ENCODE results near the gene ID2.

The ID2 gene

DNA sequence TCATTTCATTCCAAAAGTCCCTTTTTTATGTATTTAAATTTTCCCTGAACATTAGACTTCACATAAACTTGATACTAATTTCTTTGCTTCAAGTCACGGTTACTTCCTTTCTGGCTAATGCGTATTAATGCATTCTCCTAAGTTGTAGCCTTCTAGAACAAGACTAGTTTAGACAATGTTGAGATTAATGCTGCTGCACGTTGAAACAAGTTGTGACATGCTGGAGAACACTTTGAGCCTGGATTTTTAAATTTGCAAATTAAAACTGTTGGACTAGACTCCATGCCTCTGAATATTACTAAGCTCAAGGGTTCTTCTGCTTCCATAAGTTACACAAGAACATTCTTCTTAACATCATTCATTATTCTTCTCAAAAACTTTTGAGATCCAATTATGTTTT lies 29.1 kb downstream of the ID2 start:
- TF ChIP-seq, protein P1, sequence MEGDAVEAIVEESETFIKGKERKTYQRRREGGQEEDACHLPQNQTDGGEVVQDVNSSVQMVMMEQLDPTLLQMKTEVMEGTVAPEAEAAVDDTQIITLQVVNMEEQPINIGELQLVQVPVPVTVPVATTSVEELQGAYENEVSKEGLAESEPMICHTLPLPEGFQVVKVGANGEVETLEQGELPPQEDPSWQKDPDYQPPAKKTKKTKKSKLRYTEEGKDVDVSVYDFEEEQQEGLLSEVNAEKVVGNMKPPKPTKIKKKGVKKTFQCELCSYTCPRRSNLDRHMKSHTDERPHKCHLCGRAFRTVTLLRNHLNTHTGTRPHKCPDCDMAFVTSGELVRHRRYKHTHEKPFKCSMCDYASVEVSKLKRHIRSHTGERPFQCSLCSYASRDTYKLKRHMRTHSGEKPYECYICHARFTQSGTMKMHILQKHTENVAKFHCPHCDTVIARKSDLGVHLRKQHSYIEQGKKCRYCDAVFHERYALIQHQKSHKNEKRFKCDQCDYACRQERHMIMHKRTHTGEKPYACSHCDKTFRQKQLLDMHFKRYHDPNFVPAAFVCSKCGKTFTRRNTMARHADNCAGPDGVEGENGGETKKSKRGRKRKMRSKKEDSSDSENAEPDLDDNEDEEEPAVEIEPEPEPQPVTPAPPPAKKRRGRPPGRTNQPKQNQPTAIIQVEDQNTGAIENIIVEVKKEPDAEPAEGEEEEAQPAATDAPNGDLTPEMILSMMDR (IDR thresholded peaks at IDR 0.05; ENCODE audit: insufficient read depth, low read length, poor library complexity, severe bottlenecking): no peak
- no peaks in the 10 kb centered on the region for H3K27me3 ChIP-seq (replicated peaks; ENCODE audit: control insufficient read depth, insufficient read depth, low read length)
- H3K4me3 ChIP-seq (replicated peaks; ENCODE audit: low read depth, low read length): no peak overlapping the region
- DNase-seq (ENCODE audit: extremely low read depth, insufficient read length): no peak
- H3K36me3 ChIP-seq (ENCODE audit: control insufficient read depth, insufficient read depth, low read length): no peaks in the 10 kb centered on the region

DNA sequence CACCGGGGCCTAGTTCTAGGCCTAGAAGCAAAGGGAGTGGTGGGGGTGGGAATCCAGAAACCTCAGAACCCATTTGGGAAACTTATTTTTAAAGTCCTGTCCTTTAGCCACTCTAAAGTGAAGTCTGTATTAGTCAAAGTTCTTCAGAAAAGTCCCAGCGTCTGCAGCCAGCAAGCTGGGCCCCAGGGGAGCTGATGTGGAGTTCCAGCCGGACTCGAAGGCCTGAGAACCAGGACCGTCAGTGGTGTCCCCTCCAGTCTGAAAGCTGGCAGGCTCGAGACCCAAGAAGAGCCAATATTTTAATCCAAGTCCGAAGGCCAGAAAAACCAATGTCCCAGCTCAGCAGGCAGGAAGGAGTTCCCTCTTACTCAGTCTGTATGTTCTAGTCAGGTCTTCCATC lies 32.4 kb downstream of the ID2 start:
- Histone ChIP-seq H3K36me3 (ENCODE audit: control insufficient read depth, insufficient read depth, low read length) (no peaks in the 10 kb centered on the region), H3K27me3 (replicated peaks; ENCODE audit: control insufficient read depth, insufficient read depth, low read length) (no peaks in the 10 kb centered on the region), H3K4me3 (replicated peaks; ENCODE audit: low read depth, low read length) (no peak overlapping the region)
- no peak for DNase-seq (ENCODE audit: extremely low read depth, insufficient read length)
- TF ChIP-seq, protein P1 (IDR thresholded peaks at IDR 0.05; ENCODE audit: insufficient read depth, low read length, poor library complexity, severe bottlenecking): no peak

DNA sequence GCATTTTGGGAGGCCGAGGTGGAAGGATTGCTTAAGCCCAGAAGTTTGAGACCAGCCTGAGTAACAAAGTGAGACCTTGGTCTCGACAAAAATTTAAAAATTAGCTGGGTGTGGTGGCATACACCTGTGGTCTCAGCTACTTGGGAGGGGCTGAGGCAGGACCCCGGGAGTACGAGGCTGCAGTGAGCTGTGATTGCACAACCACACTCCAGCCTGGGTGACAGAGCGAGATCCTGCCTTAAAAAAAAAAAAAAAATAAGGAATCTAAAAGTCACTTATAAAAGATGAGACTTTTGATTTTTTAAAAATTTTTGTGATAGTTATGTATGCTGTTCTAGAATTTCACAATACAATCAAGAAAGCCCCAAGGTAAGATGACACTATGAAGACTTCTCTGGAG lies 33.1 kb downstream of the ID2 start:
- no peaks in the 10 kb centered on the region for H3K36me3 ChIP-seq (ENCODE audit: control insufficient read depth, insufficient read depth, low read length)
- H3K27me3 ChIP-seq (replicated peaks; ENCODE audit: control insufficient read depth, insufficient read depth, low read length): no peaks in the 10 kb centered on the region
- DNase-seq (ENCODE audit: extremely low read depth, insufficient read length): no peak
- TF ChIP-seq, protein P1 (IDR thresholded peaks at IDR 0.05; ENCODE audit: insufficient read depth, low read length, poor library complexity, severe bottlenecking): no peak
- H3K4me3 ChIP-seq (replicated peaks; ENCODE audit: low read depth, low read length): no peak overlapping the region

DNA sequence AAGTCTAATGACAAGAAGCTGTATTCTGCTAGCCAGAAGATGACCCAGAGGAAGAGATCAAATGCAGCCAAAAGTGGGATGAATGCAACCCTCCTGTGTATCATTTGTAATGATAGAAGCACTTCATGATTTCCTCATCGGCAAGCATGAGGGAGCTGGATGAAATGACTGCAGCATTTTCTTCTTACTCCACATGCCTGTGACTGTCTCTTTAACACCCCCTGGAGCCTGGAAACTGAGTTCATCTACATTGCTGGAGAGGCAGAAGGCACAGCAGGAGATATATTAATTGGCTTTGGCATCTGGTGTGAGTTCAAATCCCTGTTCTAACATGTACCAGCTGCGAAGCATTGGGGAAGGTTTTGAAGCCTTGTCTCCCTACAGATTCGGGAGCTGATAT lies 37.7 kb downstream of the ID2 start:
- Histone ChIP-seq H3K4me3 (replicated peaks; ENCODE audit: low read depth, low read length) (no peak overlapping the region), H3K27me3 (replicated peaks; ENCODE audit: control insufficient read depth, insufficient read depth, low read length) (no peaks in the 10 kb centered on the region), H3K36me3 (ENCODE audit: control insufficient read depth, insufficient read depth, low read length) (no peaks in the 10 kb centered on the region)
- DNase-seq (ENCODE audit: extremely low read depth, insufficient read length): no peak
- TF ChIP-seq, protein P1 (IDR thresholded peaks at IDR 0.05; ENCODE audit: insufficient read depth, low read length, poor library complexity, severe bottlenecking): no peak

DNA sequence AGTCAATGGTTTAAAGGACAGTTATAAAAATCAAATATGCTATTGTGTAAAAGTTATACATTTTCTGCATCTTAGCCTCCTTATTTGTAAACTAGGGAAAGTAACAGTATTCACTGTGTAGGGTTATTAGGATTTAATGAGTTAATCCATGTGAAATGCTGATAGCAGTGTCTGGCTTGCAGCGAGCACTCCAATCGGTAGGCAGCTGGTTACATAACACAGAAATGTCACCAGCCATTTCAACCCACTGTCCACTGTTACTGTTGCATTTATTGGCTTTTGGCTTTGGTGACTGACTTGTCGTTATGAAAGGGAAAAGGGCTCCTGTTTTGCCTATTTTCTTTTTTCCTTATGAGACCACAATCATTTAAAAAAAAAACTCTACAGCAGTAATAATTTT lies 38.9 kb downstream of the ID2 start:
- TF ChIP-seq, protein P1 (IDR thresholded peaks at IDR 0.05; ENCODE audit: insufficient read depth, low read length, poor library complexity, severe bottlenecking): no peak
- no peak for DNase-seq (ENCODE audit: extremely low read depth, insufficient read length)
- Histone ChIP-seq H3K27me3 (replicated peaks; ENCODE audit: control insufficient read depth, insufficient read depth, low read length) (no peaks in the 10 kb centered on the region), H3K36me3 (ENCODE audit: control insufficient read depth, insufficient read depth, low read length) (no peaks in the 10 kb centered on the region), H3K4me3 (replicated peaks; ENCODE audit: low read depth, low read length) (no peak overlapping the region)

DNA sequence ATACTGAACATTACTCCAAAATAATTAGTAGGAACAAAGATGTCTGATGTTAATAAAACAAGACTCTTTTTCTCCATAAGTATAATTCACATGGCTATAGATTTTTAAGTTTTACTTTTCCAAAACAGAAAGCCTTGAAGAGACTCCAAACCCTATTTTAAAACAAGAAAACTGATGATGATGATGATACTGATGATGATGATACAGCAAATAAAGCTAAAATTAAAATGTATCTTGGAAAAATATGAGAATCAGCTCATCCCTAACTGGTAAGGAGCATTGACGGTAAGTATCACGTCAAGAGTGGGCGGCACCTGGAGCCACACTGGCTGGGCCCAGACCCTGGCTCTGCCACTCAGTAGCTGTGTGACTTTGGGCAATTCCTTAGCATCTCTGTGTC lies 39.6 kb downstream of the ID2 start:
- no peaks in the 10 kb centered on the region for H3K36me3 ChIP-seq (ENCODE audit: control insufficient read depth, insufficient read depth, low read length)
- no peaks in the 10 kb centered on the region for H3K27me3 ChIP-seq (replicated peaks; ENCODE audit: control insufficient read depth, insufficient read depth, low read length)
- H3K4me3 ChIP-seq (replicated peaks; ENCODE audit: low read depth, low read length): no peak overlapping the region
- no peak for DNase-seq (ENCODE audit: extremely low read depth, insufficient read length)
- TF ChIP-seq, protein P1 (IDR thresholded peaks at IDR 0.05; ENCODE audit: insufficient read depth, low read length, poor library complexity, severe bottlenecking): no peak

All from GM06990 (cell line).